ENCODE measurements around the gene CXADR.

Gene CXADR

GRCh38 chr21:17580319-17580718 lies 67.5 kb downstream of the CXADR start:
- DNase-seq (ENCODE audit: insufficient read length, low spot score) (no peak), FAIRE-seq (no peak)
- no peak for TF ChIP-seq PAX5 (IDR thresholded peaks at IDR 0.05; ENCODE audit: insufficient read depth, low read length, severe bottlenecking)

- DNase-seq (ENCODE audit: insufficient read length, low spot score) (no peak), FAIRE-seq (no peak)
- TF ChIP-seq TAF1 (IDR thresholded peaks at IDR 0.05; ENCODE audit: low read depth, low read length) (no peak), POLR2AphosphoS5 (IDR thresholded peaks at IDR 0.05; ENCODE audit: low read depth, low read length) (no peak)
These were observed 71.1 kb downstream of the CXADR start for GRCh38 chr21:17583898-17584297.

GRCh38 chr21:17585875-17586450 lies 73.1 kb downstream of the CXADR start:
- DNase-seq (ENCODE audit: insufficient read length, low spot score), result no peak
- no peak for TF ChIP-seq POLR2AphosphoS5 (IDR thresholded peaks at IDR 0.05; ENCODE audit: low read depth, low read length)
- TF ChIP-seq TAF1 (IDR thresholded peaks at IDR 0.05; ENCODE audit: low read depth, low read length), result no peak
- FAIRE-seq, result peak; percentile 43

- no peak for FAIRE-seq
- TF ChIP-seq POLR2A (IDR thresholded peaks at IDR 0.05; ENCODE audit: low read depth, low read length) (no peak), TAF1 (IDR thresholded peaks at IDR 0.05; ENCODE audit: low read depth, low read length) (no peak), PAX5 (IDR thresholded peaks at IDR 0.05; ENCODE audit: insufficient read depth, low read length, severe bottlenecking) (no peak), POU2F2 (IDR thresholded peaks at IDR 0.05; ENCODE audit: low read depth, low read length) (no peak), POLR2AphosphoS5 (IDR thresholded peaks at IDR 0.05; ENCODE audit: low read depth, low read length) (no peak), SPI1 (IDR thresholded peaks at IDR 0.05; ENCODE audit: low read depth, low read length) (no peak)
These were observed 77.6 kb downstream of the CXADR start for GRCh38 chr21:17590430-17590829.

GRCh38 chr21:17597680-17598079 lies 84.8 kb downstream of the CXADR start:
- DNase-seq (ENCODE audit: insufficient read length, low spot score), result no peak
- FAIRE-seq, result no peak
- TF ChIP-seq POLR2A (IDR thresholded peaks at IDR 0.05; ENCODE audit: low read depth, low read length) (no peak), TAF1 (IDR thresholded peaks at IDR 0.05; ENCODE audit: low read depth, low read length) (no peak), PAX5 (IDR thresholded peaks at IDR 0.05; ENCODE audit: insufficient read depth, low read length, severe bottlenecking) (no peak), POLR2AphosphoS5 (IDR thresholded peaks at IDR 0.05; ENCODE audit: low read depth, low read length) (no peak), SPI1 (IDR thresholded peaks at IDR 0.05; ENCODE audit: low read depth, low read length) (no peak), POU2F2 (IDR thresholded peaks at IDR 0.05; ENCODE audit: low read depth, low read length) (no peak)

More at GRCh38 chr21:17590430-17590829, 77.6 kb downstream of the CXADR start:
- no peak for DNase-seq (ENCODE audit: insufficient read length, low spot score)

GRCh38 chr21:17598437-17598836 lies 85.6 kb downstream of the CXADR start:
- FAIRE-seq (peak; percentile 67), DNase-seq (ENCODE audit: insufficient read length, low spot score) (peak; percentile 7)
- TF ChIP-seq TAF1 (IDR thresholded peaks at IDR 0.05; ENCODE audit: low read depth, low read length) (no peak), SPI1 (IDR thresholded peaks at IDR 0.05; ENCODE audit: low read depth, low read length) (peak; percentile 84)

GRCh38 chr21:17602874-17603273 lies 90.0 kb downstream of the CXADR start:
- FAIRE-seq, result no peak
- no peak for DNase-seq (ENCODE audit: insufficient read length, low spot score)
- no peak for TF ChIP-seq SPI1 (IDR thresholded peaks at IDR 0.05; ENCODE audit: low read depth, low read length)
- TF ChIP-seq TAF1 (IDR thresholded peaks at IDR 0.05; ENCODE audit: low read depth, low read length), result no peak
- TF ChIP-seq POU2F2 (IDR thresholded peaks at IDR 0.05; ENCODE audit: low read depth, low read length), result no peak
- no peak for TF ChIP-seq POLR2AphosphoS5 (IDR thresholded peaks at IDR 0.05; ENCODE audit: low read depth, low read length)

- no peak for TF ChIP-seq POLR2A (IDR thresholded peaks at IDR 0.05; ENCODE audit: low read depth, low read length)
- TF ChIP-seq POU2F2 (IDR thresholded peaks at IDR 0.05; ENCODE audit: low read depth, low read length), result no peak
These were observed 94.8 kb downstream of the CXADR start for GRCh38 chr21:17607684-17608083.

GRCh38 chr21:17609681-17610080 lies 96.8 kb downstream of the CXADR start:
- no peak for TF ChIP-seq POLR2AphosphoS5 (IDR thresholded peaks at IDR 0.05; ENCODE audit: low read depth, low read length)
- no peak for TF ChIP-seq POLR2A (IDR thresholded peaks at IDR 0.05; ENCODE audit: low read depth, low read length)
- no peak for TF ChIP-seq PAX5 (IDR thresholded peaks at IDR 0.05; ENCODE audit: insufficient read depth, low read length, severe bottlenecking)
- no peak for TF ChIP-seq SPI1 (IDR thresholded peaks at IDR 0.05; ENCODE audit: low read depth, low read length)
- TF ChIP-seq POU2F2 (IDR thresholded peaks at IDR 0.05; ENCODE audit: low read depth, low read length), result no peak
- no peak for TF ChIP-seq TAF1 (IDR thresholded peaks at IDR 0.05; ENCODE audit: low read depth, low read length)
- FAIRE-seq, result no peak
- no peak for DNase-seq (ENCODE audit: insufficient read length, low spot score)

More at GRCh38 chr21:17607684-17608083, 94.8 kb downstream of the CXADR start:
- no peak for DNase-seq (ENCODE audit: insufficient read length, low spot score)
- FAIRE-seq, result no peak

- no peak for DNase-seq (ENCODE audit: insufficient read length, low spot score)
- no peak for FAIRE-seq
- TF ChIP-seq TAF1 (IDR thresholded peaks at IDR 0.05; ENCODE audit: low read depth, low read length) (no peak), PAX5 (IDR thresholded peaks at IDR 0.05; ENCODE audit: insufficient read depth, low read length, severe bottlenecking) (no peak), SPI1 (IDR thresholded peaks at IDR 0.05; ENCODE audit: low read depth, low read length) (no peak), POLR2A (IDR thresholded peaks at IDR 0.05; ENCODE audit: low read depth, low read length) (no peak), POLR2AphosphoS5 (IDR thresholded peaks at IDR 0.05; ENCODE audit: low read depth, low read length) (no peak), POU2F2 (IDR thresholded peaks at IDR 0.05; ENCODE audit: low read depth, low read length) (no peak)
These were observed 98.1 kb downstream of the CXADR start for GRCh38 chr21:17610911-17611310.

GRCh38 chr21:17611414-17612022 lies 98.7 kb downstream of the CXADR start:
- DNase-seq (ENCODE audit: insufficient read length, low spot score), result peak; percentile 32
- TF ChIP-seq SPI1 (IDR thresholded peaks at IDR 0.05; ENCODE audit: low read depth, low read length), result no peak
- TF ChIP-seq POLR2A (IDR thresholded peaks at IDR 0.05; ENCODE audit: low read depth, low read length), result 0 out of 2 replicates have a peak, but pooled peaks have one; percentile 16
- TF ChIP-seq POU2F2 (IDR thresholded peaks at IDR 0.05; ENCODE audit: low read depth, low read length), result peak; percentile 56; the same call in 1 of the 2 replicates
- no peak for TF ChIP-seq TAF1 (IDR thresholded peaks at IDR 0.05; ENCODE audit: low read depth, low read length)
- TF ChIP-seq POLR2AphosphoS5 (IDR thresholded peaks at IDR 0.05; ENCODE audit: low read depth, low read length), result no peak
- TF ChIP-seq PAX5 (IDR thresholded peaks at IDR 0.05; ENCODE audit: insufficient read depth, low read length, severe bottlenecking), result no peak
- peak; percentile 75 for FAIRE-seq

Measured in GM12891 (cell line).